ENCODE measurements around the gene SERPINA5.

Gene SERPINA5

DNA sequence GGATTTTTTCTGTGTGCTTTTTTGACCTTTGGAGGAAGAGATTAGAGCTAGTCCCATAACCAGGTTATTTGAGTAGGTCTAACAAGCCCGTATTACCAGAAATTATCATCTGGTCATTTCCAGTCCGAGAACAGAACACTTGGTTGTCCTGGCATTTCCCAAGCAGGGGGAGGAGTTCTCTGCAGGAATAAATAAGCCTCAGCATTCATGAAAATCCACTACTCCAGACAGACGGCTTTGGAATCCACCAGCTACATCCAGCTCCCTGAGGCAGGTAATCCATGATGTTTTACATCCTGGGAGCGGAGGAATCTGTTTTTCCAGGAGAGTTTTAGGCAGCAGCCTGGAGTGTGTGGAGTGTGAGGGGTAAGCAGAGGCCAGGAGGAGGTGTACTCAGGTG is 30.9 kb downstream of the SERPINA5 start, which contains the start of gene SERPINA3:
SERPINA3 (plus strand) TSS at position 218 of the 400 bp plus-strand sequence. CDS start 2,051 bp downstream, outside the sequence.
- POLR2A ChIA-PET: no interaction called here
- CTCF ChIA-PET: interaction anchor here (0.7 kb wide), 1 partner anchor 165 kb away, joined by 4 read pairs; no protein-coding TSS in a partner anchor
- DNase-seq (ENCODE audit: extremely low spot score): no peak
- no peak for TF ChIP-seq FOXM1 (IDR thresholded peaks at IDR 0.05; ENCODE audit: borderline replicate concordance)
- no peak for TF ChIP-seq PKNOX1 (IDR thresholded peaks at IDR 0.05)
- no peak for TF ChIP-seq ZNF384 (IDR thresholded peaks at IDR 0.05)
- TF ChIP-seq NFRKB (IDR thresholded peaks at IDR 0.05): no peak
- TF ChIP-seq BHLHE40 (IDR thresholded peaks at IDR 0.05; ENCODE audit: borderline replicate concordance): no peak
- no peak for TF ChIP-seq SP1 (IDR thresholded peaks at IDR 0.05)
- TF ChIP-seq HDGF (IDR thresholded peaks at IDR 0.05; ENCODE audit: borderline replicate concordance): no peak
- TF ChIP-seq CTBP1 (IDR thresholded peaks at IDR 0.05; ENCODE audit: borderline replicate concordance): no peak
- TF ChIP-seq SUZ12 (IDR thresholded peaks at IDR 0.05): no peak
- TF ChIP-seq L3MBTL2 (conservative IDR thresholded peaks at IDR 0.05): no peak
- no peak for TF ChIP-seq TARDBP (IDR thresholded peaks at IDR 0.05)
- no peak for TF ChIP-seq ARNT (IDR thresholded peaks at IDR 0.05)
- TF ChIP-seq FOXK2 (IDR thresholded peaks at IDR 0.05): no peak

DNA sequence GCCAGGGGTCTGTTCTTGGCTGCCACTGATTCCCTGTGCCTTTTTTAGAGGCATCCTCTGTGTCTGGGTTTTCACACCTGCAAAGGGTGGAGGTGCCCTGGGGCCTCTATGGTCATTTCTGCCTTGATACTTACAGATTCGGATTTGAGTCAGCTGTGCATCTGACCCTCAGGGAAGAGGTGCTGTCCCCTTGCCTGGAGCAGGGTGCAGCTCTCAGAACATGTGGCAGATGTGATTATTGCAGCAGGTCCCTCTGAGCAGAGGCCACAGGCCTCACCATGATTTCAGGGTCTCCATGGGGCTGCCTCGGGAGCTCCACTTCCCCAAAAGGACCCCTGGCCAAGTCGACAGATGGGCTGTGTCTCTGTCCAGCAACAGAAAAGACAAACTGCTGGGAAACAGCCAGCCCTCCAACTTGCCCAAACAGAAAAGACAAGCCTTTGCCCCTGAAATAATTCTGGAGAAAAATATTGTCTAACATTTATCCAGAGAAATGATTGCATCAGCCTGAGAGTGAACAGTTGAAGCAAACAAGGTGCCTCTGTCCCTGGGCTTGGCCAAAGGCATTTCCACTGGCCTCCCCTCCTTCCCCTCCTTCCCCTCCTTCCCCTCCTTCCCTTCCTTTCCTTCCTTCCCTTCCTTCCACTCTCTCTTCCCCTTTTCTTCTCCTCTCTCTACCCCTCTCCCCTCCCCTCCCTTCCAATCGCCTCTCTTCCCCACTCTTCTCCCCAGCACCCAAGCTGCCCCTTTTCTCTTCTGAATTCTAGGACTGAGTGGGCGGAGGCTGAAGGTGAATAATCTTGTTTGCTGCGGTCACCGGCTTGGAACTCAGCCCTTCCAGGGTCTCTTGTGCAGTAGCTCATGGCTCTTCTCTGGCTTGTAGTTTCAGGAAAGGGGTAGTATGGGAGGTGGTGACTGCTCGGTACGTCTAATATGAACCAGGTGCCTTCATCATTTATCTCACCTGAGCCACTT is 31.6 kb downstream of the SERPINA5 start:
- TF ChIP-seq BHLHE40 (IDR thresholded peaks at IDR 0.05; ENCODE audit: borderline replicate concordance) (no peak), FOXA1 (IDR thresholded peaks at IDR 0.05) (no peak), L3MBTL2 (conservative IDR thresholded peaks at IDR 0.05) (no peak), NFRKB (IDR thresholded peaks at IDR 0.05) (no peak), ZNF384 (IDR thresholded peaks at IDR 0.05) (no peak), TARDBP (IDR thresholded peaks at IDR 0.05) (no peak), SUZ12 (IDR thresholded peaks at IDR 0.05) (no peak), HDGF (IDR thresholded peaks at IDR 0.05; ENCODE audit: borderline replicate concordance) (no peak), SP1 (IDR thresholded peaks at IDR 0.05) (no peak), LEF1 (IDR thresholded peaks at IDR 0.05; ENCODE audit: borderline replicate concordance) (no peak), CTBP1 (IDR thresholded peaks at IDR 0.05; ENCODE audit: borderline replicate concordance) (no peak)
- POLR2A ChIA-PET: no interaction called here
- DNase-seq (ENCODE audit: extremely low spot score): no peak
- CTCF ChIA-PET: interaction anchor here (0.6 kb wide), 1 partner anchor 433 kb away, joined by 3 read pairs; no protein-coding TSS in a partner anchor

DNA sequence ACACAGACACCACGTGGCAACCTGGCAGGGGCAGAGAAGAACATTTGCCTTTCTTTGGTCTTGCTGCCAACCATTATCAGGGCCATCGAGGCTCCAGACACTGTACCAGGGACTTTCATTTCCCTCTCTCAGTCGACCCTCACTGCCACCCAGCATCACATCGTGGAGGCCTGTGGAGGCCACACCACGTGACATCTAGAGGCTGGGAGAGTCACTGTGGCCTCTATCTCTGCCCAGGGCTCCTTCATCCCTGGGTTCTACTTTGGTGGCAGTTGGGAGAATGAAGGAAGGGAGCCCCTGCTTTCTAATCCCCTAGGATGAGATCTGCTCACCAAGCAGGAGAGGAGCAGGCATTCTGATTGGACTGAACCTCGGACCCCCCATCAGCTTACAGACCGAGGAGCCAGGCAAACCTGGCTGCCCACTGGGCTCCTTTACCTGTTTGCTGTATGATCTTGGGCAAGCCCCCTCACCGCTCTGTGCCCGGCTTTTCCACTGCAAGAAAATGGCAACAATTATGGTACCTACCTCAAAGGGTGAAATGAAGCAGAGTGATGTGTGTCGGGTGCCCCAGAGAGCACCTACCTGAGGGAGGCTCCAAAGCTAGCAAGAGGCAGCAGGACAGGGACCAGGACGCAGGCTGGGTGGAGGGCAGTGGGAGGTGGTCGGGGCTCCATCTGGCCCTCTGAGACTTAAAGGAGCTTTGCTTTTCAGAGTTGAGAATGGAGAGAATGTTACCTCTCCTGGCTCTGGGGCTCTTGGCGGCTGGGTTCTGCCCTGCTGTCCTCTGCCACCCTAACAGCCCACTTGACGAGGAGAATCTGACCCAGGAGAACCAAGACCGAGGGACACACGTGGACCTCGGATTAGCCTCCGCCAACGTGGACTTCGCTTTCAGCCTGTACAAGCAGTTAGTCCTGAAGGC is 32.8 kb downstream of the SERPINA5 start:
- no peak for TF ChIP-seq L3MBTL2 (conservative IDR thresholded peaks at IDR 0.05)
- no peak for TF ChIP-seq TARDBP (IDR thresholded peaks at IDR 0.05)
- ChIA-PET POLR2A (no interaction called here), CTCF (interaction anchor here (0.8 kb wide), 1 partner anchor 1461 kb away, joined by 3 read pairs; no protein-coding TSS in a partner anchor)
- DNase-seq (ENCODE audit: extremely low spot score): no peak

DNA sequence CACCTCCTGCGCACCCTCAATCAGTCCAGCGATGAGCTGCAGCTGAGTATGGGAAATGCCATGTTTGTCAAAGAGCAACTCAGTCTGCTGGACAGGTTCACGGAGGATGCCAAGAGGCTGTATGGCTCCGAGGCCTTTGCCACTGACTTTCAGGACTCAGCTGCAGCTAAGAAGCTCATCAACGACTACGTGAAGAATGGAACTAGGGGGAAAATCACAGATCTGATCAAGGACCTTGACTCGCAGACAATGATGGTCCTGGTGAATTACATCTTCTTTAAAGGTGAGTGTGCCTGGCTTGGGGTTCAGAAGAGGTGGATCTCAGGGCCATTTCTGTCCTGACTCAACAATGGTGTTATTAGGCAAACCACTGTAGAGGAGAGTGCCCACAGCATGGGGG is 33.6 kb downstream of the SERPINA5 start:
- no peak for TF ChIP-seq PKNOX1 (IDR thresholded peaks at IDR 0.05)
- TF ChIP-seq ARNT (IDR thresholded peaks at IDR 0.05): no peak
- no peak for TF ChIP-seq HDGF (IDR thresholded peaks at IDR 0.05; ENCODE audit: borderline replicate concordance)
- no peak for TF ChIP-seq BHLHE40 (IDR thresholded peaks at IDR 0.05; ENCODE audit: borderline replicate concordance)
- TF ChIP-seq FOXK2 (IDR thresholded peaks at IDR 0.05): no peak
- no peak for TF ChIP-seq TARDBP (IDR thresholded peaks at IDR 0.05)
- TF ChIP-seq CTBP1 (IDR thresholded peaks at IDR 0.05; ENCODE audit: borderline replicate concordance): no peak
- POLR2A ChIA-PET: no interaction called here

DNA sequence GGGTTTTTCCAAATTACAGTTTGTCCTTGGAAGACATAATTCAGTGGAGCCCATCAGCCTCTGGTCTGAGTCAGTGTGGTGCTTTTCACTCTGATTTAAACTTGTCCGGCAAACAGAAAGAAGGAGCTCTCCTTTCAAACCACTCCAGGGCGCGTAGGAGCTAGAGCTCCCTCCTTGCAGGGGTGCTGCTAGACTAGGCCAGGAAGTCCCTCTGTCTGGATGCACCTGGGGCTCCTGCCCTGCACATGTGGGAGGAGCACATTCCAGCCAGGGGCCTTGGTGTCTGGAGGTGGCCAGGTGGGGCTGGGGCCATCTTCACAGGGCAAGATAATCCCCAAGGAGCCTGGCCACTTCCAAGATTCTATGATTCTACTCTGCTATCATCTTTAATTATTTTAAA is 34.0 kb downstream of the SERPINA5 start:
- ChIA-PET CTCF (no interaction called here), POLR2A (no interaction called here)
- DNase-seq (ENCODE audit: extremely low spot score): no peak
- TF ChIP-seq FOXA1 (IDR thresholded peaks at IDR 0.05) (no peak), ZNF384 (IDR thresholded peaks at IDR 0.05) (no peak), FOXK2 (IDR thresholded peaks at IDR 0.05) (no peak), BHLHE40 (IDR thresholded peaks at IDR 0.05; ENCODE audit: borderline replicate concordance) (no peak), ARNT (IDR thresholded peaks at IDR 0.05) (no peak), NFRKB (IDR thresholded peaks at IDR 0.05) (no peak), LEF1 (IDR thresholded peaks at IDR 0.05; ENCODE audit: borderline replicate concordance) (no peak), SUZ12 (IDR thresholded peaks at IDR 0.05) (no peak), ELF4 (IDR thresholded peaks at IDR 0.05) (no peak), L3MBTL2 (conservative IDR thresholded peaks at IDR 0.05) (no peak), HDGF (IDR thresholded peaks at IDR 0.05; ENCODE audit: borderline replicate concordance) (no peak), TARDBP (IDR thresholded peaks at IDR 0.05) (no peak)

More for the DNA sequence above, 33.6 kb downstream of the SERPINA5 start:
- no peak for DNase-seq (ENCODE audit: extremely low spot score)
- CTCF ChIA-PET: no interaction called here

All from HEK293T (cell line).